SHP77 treated with DMSO at 0.1 percent for 48 hours (cell line): ENCODE data around the gene CNTN5.
"Not testable (repeated sequence)": the region's sequence is repeated elsewhere in the genome, so short reads cannot be mapped to it uniquely, and the experiment has no call there.

Source experiments
- DNase-seq: peaks from one replicate; lab custom pipeline; 2025; lab: John Stamatoyannopoulos, UW

The CNTN5 gene

DNA sequence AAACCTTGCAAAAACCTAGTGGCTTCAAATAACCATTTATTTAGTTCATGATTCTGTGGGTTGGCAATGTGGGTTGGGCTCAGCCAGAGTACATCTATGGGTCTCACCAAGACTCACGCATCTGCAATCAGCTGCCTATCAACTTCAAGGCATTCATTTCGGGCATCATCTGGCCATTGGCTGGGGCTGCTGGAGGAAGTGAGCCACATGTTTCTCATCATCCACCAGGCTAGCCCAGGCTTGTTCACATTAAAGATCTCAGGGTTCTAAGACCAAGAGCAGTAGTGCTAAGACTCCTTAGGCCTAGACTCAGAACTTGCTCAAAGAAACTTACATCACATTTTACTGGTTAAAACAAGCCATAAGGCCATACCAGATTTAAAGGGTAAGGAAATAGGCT lies 1187.5 kb downstream of the CNTN5 start:
- DNase-seq = no peak

DNA sequence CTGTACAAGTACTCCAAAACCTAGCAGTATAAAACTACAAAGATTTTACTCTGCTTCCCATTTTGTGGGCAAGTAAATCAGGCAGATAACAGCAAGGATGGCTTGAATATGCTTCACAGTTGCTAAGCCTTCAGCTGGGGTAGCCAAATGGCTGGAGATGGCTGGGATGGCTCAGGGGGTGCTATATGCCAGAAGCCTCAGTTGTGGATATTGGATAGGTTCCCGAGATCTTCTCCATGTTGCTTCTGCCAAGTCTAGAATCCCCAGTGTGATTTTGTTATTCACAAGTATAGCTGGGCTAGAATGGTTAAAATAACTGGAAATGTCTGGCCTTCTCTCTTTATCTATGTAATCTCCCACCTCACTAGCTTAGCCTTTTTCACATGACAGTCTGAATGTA lies 1194.0 kb downstream of the CNTN5 start:
- DNase-seq = no peak

DNA sequence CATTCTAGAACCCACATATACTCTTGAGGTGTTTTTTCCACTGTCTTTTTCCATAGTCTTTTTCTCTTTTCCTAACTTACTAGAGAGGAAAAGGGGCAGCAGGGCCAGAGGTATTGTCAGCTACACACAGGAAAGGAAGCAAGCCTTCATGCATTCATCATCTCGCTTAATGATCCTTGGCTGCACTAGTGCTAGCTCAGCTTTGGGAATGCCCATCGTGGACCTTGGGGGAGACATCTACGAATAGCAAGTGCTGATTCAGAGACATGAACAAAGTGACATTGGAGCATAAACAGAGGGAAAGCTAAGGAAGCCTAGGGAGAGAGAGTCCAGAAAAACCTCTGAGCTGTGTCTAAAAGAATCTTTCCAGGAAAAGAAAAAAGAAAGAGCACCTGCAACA lies 1200.1 kb downstream of the CNTN5 start:
- DNase-seq = no peak

DNA sequence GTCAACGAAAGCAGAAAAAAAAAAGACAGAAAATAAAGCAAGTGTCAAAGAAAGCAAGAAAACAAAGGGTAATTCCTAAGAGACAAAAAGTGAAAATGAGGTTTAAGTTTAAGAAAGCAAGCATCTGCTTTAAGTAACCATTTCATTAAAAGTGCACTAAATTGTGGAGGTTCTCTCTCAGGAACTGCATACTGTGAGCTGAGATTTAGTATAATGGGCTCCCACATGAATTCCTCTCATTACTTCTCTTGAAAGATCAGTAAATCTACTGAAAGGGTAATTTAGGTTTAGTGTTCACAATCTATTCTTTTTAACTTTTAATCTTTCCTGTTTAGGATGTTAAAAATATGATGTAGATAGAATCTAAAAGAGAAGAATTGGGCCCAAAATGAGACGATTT lies 1201.0 kb downstream of the CNTN5 start:
- DNase-seq = no peak

DNA sequence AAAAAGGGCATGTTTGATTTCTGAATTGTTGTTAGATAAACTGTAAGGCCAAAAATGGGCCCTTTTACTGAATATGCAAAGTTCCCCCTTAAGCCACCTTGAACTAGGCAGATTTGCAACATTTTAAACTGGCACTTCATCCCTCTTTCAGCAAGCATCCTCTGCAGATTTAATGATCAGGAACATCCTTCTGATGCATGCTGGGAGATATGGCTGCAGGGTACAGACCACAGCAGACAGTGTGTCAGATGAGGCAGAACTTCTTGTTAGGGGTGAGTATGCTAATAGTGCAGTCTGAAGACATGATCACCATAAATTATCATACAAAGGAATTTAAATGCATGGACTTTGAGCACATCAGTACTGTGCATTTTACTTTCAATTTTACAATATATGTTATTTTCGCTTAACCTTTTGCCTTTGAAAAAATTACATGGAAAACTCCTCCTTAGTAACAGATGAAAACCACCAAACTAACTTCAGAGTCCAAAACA lies 1203.8 kb downstream of the CNTN5 start:
- no peak for DNase-seq

DNA sequence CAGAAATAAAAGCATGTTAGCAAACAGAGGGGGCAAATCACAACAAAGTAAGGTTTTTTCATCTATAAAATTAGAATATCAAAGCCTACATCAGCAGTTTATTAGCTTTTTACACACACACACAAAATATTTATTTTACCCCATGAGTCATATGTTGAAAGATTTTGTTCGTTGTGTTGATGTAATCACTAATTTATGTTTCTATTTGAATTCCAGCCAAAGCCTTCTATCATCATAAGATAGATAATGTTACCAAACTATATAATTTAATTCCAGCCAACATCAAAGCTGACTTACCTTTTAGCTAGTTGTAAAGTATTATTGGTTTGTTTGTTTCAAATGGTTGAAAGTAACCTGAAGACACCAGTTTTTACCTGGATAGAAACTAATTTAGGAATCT lies 1208.3 kb downstream of the CNTN5 start:
- DNase-seq = no peak

DNA sequence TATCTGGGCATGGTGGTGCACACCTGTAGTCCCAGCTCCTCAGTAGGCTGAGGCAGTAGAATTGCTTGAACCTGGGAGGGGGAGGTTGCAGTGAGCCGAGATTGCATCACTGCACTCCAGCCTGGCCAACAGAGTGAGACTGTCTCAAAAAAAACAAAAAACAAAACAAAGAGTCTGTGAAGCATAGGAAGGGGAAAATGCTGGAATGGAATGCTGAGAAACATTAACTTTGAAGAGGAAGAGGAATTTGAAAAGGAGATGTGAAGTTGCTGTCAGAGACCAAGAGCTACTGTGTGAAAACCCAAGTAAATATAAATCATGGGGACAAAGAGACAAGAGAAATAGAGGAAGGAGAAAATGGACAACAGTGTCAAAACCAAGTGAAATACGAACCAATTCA lies 1211.3 kb downstream of the CNTN5 start:
- no peak for DNase-seq

DNA sequence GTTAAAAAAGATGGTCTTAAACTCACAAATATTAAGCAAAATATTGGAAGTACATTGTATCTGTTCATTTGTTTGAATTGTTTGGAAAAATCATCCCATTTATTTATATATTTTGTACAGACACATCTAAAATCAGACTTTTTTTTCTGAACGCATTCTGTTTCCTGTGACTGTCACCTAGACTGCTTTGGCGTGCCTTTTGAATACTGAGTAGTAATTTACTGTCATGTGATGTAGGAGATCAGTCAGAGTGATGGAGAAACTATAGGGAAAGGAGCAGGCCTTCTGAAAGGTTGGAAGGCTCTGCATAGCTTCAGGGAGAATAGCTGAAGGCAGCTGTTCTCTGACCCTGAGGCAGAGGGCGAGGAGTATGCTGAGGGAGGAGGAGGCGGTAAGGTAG lies 1214.3 kb downstream of the CNTN5 start:
- DNase-seq = no peak

DNA sequence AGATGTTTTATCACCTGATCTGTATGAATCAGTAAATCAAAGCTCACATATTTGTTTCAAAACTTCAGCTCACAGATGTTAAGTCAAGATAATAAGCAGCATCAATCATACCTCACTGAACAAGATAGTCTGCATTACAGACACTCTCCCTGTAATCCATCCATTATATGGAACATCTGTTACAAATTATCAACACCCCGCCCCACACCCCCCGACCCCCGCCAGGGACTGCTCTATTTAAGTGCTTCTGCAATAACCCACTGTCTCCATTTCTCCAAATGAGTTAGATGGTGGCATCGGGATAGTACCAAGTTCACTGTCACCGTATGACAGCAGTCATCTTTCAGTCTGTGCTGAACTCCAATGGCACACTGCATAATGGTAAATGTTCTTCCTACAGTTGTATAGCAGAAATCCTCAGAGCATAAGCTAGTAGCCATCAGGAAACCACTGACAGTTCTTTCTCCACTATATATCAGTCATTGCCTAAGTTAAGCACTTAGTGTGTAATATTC lies 1219.3 kb downstream of the CNTN5 start:
- no peak for DNase-seq

DNA sequence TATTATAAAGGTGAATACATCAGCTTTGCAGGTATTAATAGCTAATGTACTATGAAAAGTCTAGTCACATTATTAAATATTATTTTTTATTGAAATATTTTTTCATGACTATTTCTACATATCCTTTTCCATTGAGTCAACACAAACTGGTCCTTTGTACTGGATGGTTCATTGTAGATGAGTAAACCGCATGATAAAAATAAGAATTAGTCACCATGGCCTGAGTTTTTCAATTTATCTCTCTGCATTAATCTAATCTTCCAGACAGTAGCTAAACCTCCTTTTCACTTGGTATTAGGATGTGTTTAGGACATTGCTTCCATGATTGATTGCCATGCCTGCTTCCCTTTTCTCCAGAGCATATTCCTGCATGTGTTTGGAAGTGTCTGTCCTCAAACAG lies 1227.0 kb downstream of the CNTN5 start:
- DNase-seq = no peak

DNA sequence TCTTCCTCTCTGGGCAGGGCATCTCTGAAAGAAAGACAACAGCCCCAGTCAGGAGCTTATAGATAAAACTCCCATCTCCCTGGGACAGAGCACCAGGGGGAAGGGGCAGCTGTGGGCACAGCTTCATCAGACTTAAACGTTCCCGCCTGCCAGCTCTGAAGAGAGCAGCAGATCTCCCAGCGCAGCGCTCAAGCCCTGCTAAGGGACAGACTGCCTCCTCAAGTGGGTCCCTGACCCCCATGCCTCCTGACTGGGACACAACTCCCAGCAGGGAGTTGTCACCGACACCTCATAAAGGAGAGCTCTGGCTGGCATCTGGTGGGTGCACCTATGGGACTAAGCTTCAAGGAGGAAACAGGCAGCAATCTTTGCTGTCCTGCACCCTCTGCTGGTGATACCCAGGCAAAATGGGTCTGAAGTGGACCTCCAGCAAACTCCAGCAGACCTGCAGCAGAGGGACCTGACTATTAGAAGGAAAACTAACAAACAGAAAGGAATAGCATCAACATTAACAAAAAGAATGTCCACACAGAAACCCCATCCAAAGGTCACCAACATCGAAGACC lies 1236.6 kb downstream of the CNTN5 start:
- not testable (repeated sequence) for DNase-seq

DNA sequence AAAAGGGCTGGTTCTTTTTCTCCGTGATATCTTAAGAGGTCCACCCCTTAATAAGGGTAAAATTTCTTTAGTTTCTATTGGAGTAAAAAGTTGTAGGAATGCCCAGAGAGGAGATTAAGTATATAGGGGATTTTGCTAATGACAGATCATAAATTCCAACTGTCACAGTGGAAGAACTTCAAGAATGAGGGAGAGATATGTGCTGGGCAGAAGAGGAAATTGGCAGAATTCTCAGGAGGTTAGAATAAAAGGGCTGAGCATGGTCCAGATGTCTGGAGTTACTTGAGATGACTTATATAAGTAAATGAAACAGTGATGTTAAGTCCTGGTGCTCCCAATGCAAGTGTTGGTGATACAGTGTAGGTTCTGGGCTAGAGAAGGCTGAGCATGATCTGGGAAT lies 1248.8 kb downstream of the CNTN5 start:
- no peak for DNase-seq

DNA sequence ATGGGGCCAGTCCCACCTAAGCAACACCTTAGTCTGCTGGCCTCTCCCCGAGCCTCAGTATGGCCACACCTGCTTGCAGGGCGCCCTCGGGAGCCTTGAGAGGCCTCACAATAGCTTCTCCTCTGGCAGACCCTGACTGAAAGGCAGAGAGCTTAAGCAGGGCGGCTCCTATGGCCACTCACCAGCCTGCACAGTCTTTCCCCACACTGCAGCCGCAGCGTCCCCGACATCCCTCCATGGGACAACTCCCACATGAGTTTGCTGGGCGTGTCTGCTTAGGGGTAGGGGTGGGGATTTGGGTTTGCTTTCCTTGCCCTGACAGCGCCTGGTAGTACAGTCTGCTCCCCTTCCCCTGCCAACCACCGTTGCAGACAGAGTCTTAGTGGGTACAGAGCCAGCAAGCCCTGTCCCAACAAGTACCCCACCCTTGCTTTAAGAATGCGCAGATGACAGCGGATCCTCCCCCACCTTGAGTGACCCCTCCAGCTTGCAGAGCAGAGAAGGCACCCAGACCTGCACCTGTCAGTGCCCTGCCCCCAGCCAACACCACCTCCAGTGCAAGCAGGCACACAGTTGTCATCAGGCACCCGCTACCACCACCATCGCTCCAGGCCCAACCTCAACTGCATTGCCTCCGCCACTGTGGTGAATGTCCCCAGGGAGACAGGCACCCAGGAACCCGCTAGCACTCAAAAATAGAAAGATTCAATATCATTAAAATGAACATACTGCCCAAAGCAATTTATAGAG lies 1252.5 kb downstream of the CNTN5 start:
- DNase-seq = no peak

DNA sequence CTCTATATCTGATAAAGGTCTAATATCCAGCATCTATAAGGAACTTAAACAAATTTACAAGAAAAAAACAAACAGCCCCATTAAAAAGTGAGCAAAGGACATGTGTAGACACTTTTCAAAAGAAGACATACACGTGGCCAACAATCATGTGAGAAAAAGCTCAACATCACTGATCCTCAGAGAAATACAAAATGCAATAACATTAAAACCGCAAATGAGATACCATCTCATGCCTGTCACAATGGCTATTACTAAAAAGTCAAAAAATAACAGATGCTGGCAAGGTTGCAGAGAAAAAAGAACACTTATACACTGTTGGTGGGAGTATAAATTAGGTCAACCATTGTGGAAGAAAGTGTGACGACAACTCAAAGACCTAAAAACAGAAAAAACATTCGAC lies 1253.7 kb downstream of the CNTN5 start:
- DNase-seq = not testable (repeated sequence)

DNA sequence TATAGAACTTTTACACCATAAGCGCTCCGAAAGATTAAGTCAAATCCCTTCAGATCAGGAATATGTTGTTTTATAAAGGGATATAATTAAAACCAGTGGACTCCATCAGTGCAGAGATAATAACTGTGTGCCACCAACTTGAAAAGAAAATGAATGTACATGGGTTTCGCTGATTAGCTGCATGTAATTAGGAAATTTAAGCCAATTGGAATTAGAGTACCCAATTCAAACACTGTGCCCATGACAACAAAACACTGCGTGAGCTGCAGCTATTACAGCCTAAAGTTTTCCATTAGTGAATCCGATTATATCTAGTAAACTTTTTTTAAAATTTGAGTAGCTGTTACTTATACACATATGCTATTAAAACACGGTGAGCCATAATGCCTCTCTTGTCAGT lies 1274.0 kb downstream of the CNTN5 start:
- no peak for DNase-seq

DNA sequence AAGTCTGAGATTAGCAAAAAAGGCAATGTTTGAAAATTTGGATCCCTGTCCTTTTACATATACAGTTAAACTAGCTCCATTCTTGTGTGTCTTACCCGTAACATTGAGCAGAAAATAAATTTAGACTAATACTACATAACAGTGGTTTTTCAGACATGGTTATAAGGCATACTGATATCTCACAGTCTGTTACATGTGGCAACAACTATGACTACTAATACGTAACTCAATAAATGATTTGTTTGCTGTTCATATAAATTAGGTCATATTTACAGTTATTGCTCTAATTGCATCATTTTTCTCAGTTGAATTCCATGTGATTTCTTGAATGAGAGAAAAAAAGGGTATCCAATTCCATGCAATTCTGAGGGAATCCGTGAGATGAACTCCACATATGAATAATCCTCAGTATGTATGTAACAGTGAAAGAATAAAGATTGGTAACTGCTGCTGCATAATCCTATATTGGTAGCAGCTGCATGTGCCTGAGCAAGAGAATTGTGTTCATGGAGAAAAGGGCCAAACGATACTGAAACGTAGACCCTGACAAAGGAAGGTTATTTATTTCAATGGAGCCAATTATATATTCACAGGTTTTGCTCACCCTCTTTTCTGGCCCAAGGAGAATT lies 1275.4 kb downstream of the CNTN5 start:
- no peak for DNase-seq

DNA sequence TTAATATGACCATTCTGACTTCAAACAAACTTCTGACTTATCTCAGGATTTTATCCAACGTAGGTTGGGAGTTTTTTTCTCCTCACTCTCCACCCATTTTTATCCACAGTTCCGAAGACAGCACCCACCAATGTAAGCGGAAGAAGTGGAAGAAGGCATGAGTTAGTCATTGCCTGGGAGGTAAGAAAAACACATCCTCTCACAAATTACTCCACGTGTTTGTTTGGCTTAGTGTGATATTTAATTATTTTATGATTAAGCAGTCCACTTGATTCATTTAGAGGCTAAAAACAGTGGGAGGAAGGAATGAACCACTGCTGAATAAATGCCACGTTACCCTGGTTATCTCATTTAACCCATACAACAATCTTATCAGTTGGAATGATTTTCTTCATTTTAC lies 1276.8 kb downstream of the CNTN5 start:
- no peak for DNase-seq

DNA sequence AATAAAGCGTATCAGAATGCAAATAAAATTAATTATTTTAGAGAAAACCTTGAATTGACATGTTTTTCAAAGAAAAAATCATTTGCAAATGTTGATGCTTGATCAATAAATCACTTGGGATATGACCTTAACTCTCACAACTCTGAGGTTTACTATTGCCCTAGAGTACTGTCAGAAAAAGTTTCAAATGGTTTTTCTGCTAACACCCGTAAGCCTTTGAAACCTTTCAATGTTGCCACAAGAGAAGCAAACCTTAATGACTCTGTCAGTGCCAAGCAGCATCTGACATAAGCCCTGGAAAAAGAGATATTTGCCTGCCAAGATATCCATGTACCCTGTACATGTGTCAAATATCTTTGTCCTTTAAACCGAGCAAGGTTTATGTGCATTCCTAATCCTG lies 1282.1 kb downstream of the CNTN5 start:
- DNase-seq = no peak

DNA sequence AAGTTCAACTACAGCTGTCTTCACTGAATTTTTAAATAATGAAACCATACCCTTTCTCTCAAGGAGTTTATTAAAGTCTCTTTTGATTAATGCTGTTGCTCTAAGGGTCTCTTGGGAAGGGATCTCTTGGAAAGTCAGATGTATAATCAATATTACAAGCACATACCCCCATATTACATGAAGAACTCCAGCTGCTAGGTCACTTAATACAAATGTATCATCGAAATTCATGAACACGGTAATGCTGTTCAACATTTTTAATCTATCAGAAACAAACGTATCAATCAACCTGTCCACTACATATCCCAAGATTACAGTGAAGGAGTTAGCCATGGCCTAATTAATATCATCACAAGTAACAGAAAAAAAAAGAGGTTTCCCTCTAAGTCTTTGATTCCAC lies 1283.1 kb downstream of the CNTN5 start:
- no peak for DNase-seq

DNA sequence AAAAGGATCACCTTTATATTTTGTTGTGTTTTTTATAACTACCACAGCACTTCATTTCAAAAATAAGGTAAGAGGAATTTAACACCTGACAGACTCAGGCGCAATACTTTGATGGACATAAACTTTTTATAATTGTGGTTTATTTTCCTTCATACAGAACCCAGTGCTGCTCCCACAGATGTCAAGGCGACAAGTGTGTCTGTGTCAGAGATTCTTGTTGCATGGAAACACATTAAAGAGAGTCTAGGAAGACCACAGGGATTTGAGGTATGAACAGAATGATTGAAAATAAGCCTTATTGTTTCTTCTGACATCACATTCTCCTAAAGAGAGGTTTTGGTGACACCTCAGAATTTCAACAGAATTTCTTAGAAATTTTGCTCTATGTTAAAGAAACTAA lies 1287.5 kb downstream of the CNTN5 start:
- no peak for DNase-seq

DNA sequence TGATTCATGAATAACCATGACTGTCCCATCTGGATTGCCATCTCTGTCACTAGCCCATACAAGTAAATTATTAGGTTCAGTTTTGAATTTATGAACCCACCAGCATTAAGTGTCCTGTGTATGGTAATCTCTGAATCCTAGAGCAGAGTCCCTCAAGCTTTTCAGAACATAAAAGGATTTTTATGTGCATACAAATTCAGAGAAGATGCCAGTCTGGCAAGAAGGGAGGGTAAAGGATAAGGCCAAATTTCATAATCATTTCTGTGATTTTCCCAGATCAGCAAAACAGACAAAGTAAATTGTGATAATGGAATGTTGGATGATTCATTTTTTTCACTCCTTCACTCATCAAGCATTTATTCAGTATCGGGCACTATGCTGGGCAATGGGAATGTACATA lies 1295.2 kb downstream of the CNTN5 start:
- no peak for DNase-seq

DNA sequence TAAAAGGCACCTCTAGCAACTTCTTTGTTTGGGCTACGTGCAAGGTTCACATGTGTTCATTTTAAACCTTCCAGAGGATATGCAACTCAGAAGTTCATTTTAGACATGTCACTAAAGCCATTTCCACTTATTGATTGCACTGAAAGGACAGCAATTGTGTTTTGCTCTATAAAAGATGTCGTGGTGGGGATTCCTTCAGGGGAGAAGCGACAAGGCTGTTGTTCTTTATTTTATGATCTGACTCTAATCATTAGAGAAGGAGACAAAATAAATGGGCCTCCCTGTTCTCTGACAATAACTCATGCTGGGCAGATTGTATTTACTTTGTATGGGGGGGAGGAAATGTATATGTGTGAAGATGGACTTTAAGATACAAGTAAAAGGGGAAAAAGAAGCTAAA lies 1296.2 kb downstream of the CNTN5 start:
- DNase-seq = no peak

DNA sequence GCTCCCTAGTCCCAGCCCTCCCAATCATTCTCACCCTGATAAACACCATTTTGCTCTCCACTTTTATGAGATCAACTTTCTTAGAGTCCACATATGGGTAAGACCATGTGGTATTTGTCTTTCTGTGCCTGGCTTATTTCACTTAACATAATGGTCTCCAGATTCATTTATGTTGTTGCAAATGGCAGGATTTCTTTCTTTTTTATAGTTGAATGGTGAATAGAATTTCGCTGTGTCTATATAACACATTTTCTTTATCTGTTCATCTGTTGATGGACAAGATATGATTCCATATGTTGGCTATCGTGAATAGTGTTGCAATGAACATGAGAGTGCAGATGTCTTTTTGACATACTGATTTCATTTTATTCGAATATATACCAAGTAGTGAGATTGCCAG lies 1298.9 kb downstream of the CNTN5 start:
- DNase-seq = no peak
